GM12891 (cell line): ENCODE measurements around the gene OR4K13.

ENCODE experiments used
- PAX5 ChIP-seq: IDR thresholded peaks from 2 replicates; pipeline ENCODE4 v1.6.1; 2011; ENCODE audit warnings: low read length, moderate library complexity, mild to moderate bottlenecking; ENCODE audit not compliant: insufficient read depth, severe bottlenecking
- POLR2A ChIP-seq: IDR thresholded peaks from 2 replicates; pipeline ENCODE4 v1.6.1; 2011; ENCODE audit warnings: low read depth, low read length, control low read depth
- POLR2AphosphoS5 ChIP-seq: IDR thresholded peaks from 2 replicates; pipeline ENCODE4 v1.6.1; 2011; ENCODE audit warnings: low read depth, low read length, control low read depth
- POU2F2 ChIP-seq: IDR thresholded peaks from 2 replicates; pipeline ENCODE4 v1.6.1; 2011; ENCODE audit warnings: low read depth, mild to moderate bottlenecking, control low read depth, low read length, moderate library complexity
- SPI1 ChIP-seq: IDR thresholded peaks from 2 replicates; pipeline ENCODE4 v1.6.1; 2011; ENCODE audit warnings: low read depth, low read length, control low read depth
- TAF1 ChIP-seq: IDR thresholded peaks from 2 replicates; pipeline ENCODE4 v1.6.1; 2011; ENCODE audit warnings: low read depth, low read length, control low read depth

DNA sequence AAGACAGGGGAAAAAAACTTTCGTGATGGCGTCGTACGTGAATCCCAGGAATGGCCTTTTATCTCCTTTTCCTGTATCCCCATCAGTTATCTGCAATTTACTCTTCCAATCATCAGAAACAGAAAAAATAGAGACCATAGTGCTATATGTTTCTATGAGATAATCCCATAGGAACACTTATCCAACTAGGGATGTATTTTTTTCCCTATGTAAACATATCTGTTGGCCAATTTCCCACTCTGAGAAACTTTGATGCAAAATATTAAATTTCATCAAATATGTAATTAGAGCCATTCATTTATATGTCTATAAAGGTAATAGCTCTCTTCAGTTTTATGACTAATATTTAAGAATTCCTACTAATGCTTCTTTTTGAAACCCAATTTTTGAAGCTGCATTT is at the start of gene OR4K13:
- TF ChIP-seq POLR2AphosphoS5 = no peak
- TF ChIP-seq POLR2A = no peak
- TF ChIP-seq SPI1 = no peak
- no peak for TF ChIP-seq PAX5
- no peak for TF ChIP-seq TAF1
- no peak for TF ChIP-seq POU2F2
